SK-N-SH (cell line): ENCODE results near the gene RPS6KA5.

ENCODE experiments used
- EP300 ChIP-seq, 2 experiments: IDR thresholded peaks; 2 replicates each; pipeline versions ENCODE4 v1.4.0 to v1.6.1; 2012; ENCODE audit warnings: borderline replicate concordance in 1 of 2, low read depth in 1 of 2, low read length in 1 of 2
- EZH2phosphoT487 ChIP-seq: fragments of 200-600 bp; sonication (generic); IDR thresholded peaks from 2 replicates; pipeline ENCODE4 v1.6.1; 2017; ENCODE audit warnings: low read depth, mixed run types, mild to moderate bottlenecking, antibody characterized with exemption, moderate library complexity, borderline replicate concordance
- MXI1 ChIP-seq: IDR thresholded peaks from 2 replicates; pipeline ENCODE4 v1.6.1; 2012; ENCODE audit warnings: mild to moderate bottlenecking, low read depth, low read length, improper control_type of control experiment
- NRF1 ChIP-seq: IDR thresholded peaks from 2 replicates; pipeline ENCODE4 v1.6.1; 2012; ENCODE audit warnings: low read depth, mild to moderate bottlenecking, low read length
- RAD21 ChIP-seq: IDR thresholded peaks from 2 replicates; pipeline ENCODE4 v1.6.1; 2012; ENCODE audit warnings: mild to moderate bottlenecking, low read length
- ZBTB33 ChIP-seq: IDR thresholded peaks from 2 replicates; pipeline ENCODE4 v1.4.0; 2012; ENCODE audit warnings: low read depth, borderline replicate concordance
- TF ChIP-seq, protein P1 (sequence below): IDR thresholded peaks from 2 replicates; pipeline ENCODE4 v1.6.1; 2012; ENCODE audit warnings: mild to moderate bottlenecking, low read depth, low read length, moderate library complexity

- TF ChIP-seq, protein P1, sequence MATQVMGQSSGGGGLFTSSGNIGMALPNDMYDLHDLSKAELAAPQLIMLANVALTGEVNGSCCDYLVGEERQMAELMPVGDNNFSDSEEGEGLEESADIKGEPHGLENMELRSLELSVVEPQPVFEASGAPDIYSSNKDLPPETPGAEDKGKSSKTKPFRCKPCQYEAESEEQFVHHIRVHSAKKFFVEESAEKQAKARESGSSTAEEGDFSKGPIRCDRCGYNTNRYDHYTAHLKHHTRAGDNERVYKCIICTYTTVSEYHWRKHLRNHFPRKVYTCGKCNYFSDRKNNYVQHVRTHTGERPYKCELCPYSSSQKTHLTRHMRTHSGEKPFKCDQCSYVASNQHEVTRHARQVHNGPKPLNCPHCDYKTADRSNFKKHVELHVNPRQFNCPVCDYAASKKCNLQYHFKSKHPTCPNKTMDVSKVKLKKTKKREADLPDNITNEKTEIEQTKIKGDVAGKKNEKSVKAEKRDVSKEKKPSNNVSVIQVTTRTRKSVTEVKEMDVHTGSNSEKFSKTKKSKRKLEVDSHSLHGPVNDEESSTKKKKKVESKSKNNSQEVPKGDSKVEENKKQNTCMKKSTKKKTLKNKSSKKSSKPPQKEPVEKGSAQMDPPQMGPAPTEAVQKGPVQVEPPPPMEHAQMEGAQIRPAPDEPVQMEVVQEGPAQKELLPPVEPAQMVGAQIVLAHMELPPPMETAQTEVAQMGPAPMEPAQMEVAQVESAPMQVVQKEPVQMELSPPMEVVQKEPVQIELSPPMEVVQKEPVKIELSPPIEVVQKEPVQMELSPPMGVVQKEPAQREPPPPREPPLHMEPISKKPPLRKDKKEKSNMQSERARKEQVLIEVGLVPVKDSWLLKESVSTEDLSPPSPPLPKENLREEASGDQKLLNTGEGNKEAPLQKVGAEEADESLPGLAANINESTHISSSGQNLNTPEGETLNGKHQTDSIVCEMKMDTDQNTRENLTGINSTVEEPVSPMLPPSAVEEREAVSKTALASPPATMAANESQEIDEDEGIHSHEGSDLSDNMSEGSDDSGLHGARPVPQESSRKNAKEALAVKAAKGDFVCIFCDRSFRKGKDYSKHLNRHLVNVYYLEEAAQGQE = no peak
- no peak for TF ChIP-seq MXI1
- no peak for TF ChIP-seq ZBTB33
- no peak for TF ChIP-seq RAD21
- TF ChIP-seq EZH2phosphoT487 = no peak
- TF ChIP-seq EP300 (IDR thresholded peaks at IDR 0.05; ENCODE audit: borderline replicate concordance in 1 of 2, low read depth in 1 of 2, low read length in 1 of 2) = no peak
- no peak for TF ChIP-seq NRF1
Measured at GRCh38 chr14:91046488-91047072, 13.9 kb downstream of the RPS6KA5 start.
